ENCODE data around the gene SNTG2.

Gene SNTG2

DNA sequence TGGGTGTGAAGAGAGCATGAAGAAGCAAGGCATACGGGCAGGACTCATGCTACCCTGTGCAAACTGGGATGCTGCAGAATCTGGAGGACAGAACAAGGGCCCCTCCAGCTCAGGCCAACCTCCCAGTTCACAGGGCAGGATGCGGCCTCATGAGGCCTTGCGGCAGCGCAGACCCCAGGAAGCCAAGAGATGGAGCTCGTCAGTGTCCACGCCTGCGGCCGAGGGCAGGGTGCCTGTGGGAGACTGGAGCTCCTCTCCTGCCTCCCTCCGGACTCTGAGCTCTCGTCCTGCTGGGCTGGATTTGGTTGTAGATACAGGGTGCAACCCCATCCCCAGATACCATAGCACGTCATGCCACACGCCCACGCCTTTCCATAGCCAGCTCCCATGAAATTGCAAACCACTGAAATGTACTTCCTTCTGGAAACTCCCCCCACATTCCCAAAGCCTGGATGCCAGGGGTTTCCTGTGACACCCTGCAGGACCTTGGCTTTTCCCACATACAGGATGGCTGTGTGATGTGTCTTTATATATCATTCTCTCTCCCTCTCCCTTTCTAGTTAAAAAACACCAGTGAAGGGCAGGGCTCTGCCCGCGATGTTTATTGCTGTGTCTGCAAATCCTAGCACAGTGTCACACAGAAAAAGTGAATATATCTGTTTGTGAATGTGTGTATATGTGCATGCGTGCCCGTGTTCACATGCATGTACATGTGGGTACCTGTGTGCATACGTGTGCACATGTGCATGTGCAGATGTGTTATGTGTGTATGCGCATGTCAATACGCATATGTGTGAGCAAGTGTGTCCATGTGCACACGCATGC lies 12.3 kb upstream of the SNTG2 start:
- TF ChIP-seq, protein P1, sequence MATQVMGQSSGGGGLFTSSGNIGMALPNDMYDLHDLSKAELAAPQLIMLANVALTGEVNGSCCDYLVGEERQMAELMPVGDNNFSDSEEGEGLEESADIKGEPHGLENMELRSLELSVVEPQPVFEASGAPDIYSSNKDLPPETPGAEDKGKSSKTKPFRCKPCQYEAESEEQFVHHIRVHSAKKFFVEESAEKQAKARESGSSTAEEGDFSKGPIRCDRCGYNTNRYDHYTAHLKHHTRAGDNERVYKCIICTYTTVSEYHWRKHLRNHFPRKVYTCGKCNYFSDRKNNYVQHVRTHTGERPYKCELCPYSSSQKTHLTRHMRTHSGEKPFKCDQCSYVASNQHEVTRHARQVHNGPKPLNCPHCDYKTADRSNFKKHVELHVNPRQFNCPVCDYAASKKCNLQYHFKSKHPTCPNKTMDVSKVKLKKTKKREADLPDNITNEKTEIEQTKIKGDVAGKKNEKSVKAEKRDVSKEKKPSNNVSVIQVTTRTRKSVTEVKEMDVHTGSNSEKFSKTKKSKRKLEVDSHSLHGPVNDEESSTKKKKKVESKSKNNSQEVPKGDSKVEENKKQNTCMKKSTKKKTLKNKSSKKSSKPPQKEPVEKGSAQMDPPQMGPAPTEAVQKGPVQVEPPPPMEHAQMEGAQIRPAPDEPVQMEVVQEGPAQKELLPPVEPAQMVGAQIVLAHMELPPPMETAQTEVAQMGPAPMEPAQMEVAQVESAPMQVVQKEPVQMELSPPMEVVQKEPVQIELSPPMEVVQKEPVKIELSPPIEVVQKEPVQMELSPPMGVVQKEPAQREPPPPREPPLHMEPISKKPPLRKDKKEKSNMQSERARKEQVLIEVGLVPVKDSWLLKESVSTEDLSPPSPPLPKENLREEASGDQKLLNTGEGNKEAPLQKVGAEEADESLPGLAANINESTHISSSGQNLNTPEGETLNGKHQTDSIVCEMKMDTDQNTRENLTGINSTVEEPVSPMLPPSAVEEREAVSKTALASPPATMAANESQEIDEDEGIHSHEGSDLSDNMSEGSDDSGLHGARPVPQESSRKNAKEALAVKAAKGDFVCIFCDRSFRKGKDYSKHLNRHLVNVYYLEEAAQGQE (IDR thresholded peaks at IDR 0.05; ENCODE audit: insufficient read depth in 1 of 2, low read depth in 2 of 2, low read length in 2 of 2): no peak
- TF ChIP-seq TAF1 (IDR thresholded peaks at IDR 0.05; ENCODE audit: borderline replicate concordance, insufficient read depth, low read length): no peak

DNA sequence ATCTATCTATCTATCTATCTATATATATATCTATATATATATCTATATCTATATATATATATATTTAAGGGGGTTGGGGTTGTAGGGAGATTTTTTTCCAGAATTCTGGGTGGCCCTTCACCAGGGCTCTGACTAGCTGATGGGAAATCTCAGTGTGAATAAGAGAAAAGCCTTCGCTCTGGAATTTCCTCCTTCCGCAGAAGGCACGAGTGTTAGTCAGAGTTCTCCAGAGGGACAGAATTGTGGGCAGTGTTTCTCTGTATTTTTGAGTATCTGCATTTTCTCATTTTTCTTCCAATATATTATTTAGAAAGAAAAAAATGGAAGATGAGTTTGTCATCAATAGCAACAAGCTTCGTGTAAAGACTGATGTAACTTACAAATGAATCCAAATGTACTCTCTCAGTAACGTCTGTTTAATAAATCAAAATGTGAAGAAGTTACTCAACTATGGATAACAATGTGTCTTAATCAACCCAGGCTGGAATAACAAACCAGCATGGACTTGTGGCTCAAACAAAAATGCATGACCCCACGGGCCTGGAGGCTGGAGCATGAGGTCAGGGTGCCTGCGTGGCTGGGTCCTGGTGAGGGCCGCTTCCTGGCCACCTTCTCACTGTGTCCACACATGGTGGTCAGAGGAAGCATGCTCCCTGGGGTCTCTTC lies 10.6 kb upstream of the SNTG2 start:
- TF ChIP-seq SIN3A (IDR thresholded peaks at IDR 0.05; ENCODE audit: borderline replicate concordance, insufficient read depth, low read length): no peak
- TF ChIP-seq TAF1 (IDR thresholded peaks at IDR 0.05; ENCODE audit: borderline replicate concordance, insufficient read depth, low read length): no peak
- no peak for TF ChIP-seq POLR2AphosphoS5 (IDR thresholded peaks at IDR 0.05; ENCODE audit: low read depth, low read length)
- TF ChIP-seq FOXP2 (optimal IDR thresholded peaks at IDR 0.05; ENCODE audit: borderline replicate concordance, extremely low read depth, extremely low read length, insufficient read depth): no peak
- TF ChIP-seq, protein P1 (IDR thresholded peaks at IDR 0.05; ENCODE audit: insufficient read depth in 1 of 2, low read depth in 2 of 2, low read length in 2 of 2): no peak

DNA sequence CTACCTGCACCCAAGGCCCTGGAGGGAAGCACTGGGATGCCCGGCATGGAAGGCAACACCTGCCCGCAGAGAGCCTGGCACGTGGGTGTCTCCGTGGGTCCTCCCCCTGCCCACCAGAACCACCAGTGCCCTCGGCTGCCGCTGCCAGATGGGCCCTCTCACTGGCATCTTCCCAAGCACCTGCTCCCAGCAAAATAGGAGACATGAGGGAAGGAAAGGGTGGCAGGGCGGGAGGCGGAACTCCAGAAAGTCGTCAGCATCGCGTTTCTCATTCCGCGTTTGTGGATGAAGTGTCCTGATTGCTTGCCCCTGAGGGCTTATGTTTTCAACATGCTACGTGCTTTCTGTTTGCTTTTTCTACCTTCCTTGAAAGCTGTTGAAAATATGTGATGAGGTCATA lies 8.8 kb upstream of the SNTG2 start:
- TF ChIP-seq FOXP2 (optimal IDR thresholded peaks at IDR 0.05; ENCODE audit: borderline replicate concordance, extremely low read depth, extremely low read length, insufficient read depth) (no peak), TAF1 (IDR thresholded peaks at IDR 0.05; ENCODE audit: borderline replicate concordance, insufficient read depth, low read length) (no peak), SIN3A (IDR thresholded peaks at IDR 0.05; ENCODE audit: borderline replicate concordance, insufficient read depth, low read length) (no peak), POLR2AphosphoS5 (IDR thresholded peaks at IDR 0.05; ENCODE audit: low read depth, low read length) (no peak)
- TF ChIP-seq, protein P1 (IDR thresholded peaks at IDR 0.05; ENCODE audit: insufficient read depth in 1 of 2, low read depth in 2 of 2, low read length in 2 of 2): no peak

DNA sequence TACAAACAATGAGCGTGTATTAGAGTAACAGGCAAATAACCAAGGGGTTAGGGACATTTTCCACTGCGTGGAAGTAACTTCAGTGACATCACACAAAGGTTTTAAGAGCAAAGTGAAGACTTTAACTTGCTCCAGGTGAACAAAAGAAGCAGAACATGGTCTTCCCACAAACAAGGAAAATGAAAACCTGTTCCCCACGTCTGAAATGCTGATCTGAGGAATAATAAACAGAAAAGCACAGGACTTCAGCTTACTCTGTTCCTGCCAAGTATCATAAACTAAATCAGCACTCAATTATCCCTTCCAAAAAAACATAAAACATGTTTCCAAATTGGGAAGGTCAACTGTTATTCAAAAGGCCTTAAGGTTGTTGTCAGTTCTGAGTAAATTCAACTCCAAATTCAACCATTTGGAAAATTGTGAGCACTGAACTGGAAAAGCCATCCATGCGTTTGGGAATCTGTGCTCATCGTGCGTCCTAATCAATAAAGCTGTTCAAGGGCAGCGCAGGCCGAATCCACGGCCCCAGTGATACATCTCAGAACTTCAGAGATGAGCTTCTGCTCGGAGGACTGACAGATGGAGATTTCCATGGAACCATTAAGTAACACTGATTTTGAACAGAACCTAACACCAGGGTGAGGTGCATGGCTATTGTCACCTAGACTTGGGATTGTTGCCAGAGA lies 7.7 kb upstream of the SNTG2 start:
- no peak for TF ChIP-seq POLR2AphosphoS5 (IDR thresholded peaks at IDR 0.05; ENCODE audit: low read depth, low read length)
- TF ChIP-seq TAF1 (IDR thresholded peaks at IDR 0.05; ENCODE audit: borderline replicate concordance, insufficient read depth, low read length): no peak
- TF ChIP-seq SIN3A (IDR thresholded peaks at IDR 0.05; ENCODE audit: borderline replicate concordance, insufficient read depth, low read length): no peak
- no peak for TF ChIP-seq FOXP2 (optimal IDR thresholded peaks at IDR 0.05; ENCODE audit: borderline replicate concordance, extremely low read depth, extremely low read length, insufficient read depth)

DNA sequence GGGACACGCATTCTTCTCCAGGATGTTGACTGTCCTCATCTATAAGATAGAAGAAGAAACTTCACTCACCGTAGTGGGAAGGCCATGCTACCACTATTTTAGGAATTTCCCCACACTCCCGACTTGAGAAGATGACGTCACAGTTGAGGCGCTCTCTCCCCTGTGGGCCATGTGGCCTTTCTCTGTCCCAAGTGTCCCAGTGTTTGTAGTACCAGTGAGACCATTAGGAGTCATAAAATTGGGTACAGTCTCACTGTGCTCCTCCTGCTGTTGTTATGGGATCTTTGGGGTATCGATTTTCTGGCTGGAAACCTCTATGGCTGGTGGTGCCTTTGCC lies 7.2 kb upstream of the SNTG2 start:
- TF ChIP-seq POLR2AphosphoS5 (IDR thresholded peaks at IDR 0.05; ENCODE audit: low read depth, low read length) (no peak), FOXP2 (optimal IDR thresholded peaks at IDR 0.05; ENCODE audit: borderline replicate concordance, extremely low read depth, extremely low read length, insufficient read depth) (no peak), TAF1 (IDR thresholded peaks at IDR 0.05; ENCODE audit: borderline replicate concordance, insufficient read depth, low read length) (no peak), SIN3A (IDR thresholded peaks at IDR 0.05; ENCODE audit: borderline replicate concordance, insufficient read depth, low read length) (no peak)
- TF ChIP-seq, protein P1 (IDR thresholded peaks at IDR 0.05; ENCODE audit: insufficient read depth in 1 of 2, low read depth in 2 of 2, low read length in 2 of 2): no peak
